Measurements from ENCODE around the gene GRID2. TPM values are rescaled to one million over a fixed set of nuclear protein-coding genes. Genes with fewer than 3 reads are reported as not detected.

GRID2 gene
- total RNA-seq, 1 donor from 2014 or later, result 1.3 TPM

GRCh38 chr4:93317057-93317456 is 1013.3 kb downstream of the GRID2 start:
- no peak for DNase-seq (ENCODE audit: low read depth, low spot score)
- Mint-ChIP-seq H3K4me3 (no peak overlapping the region), H3K36me3 (ENCODE audit: low read depth) (no peaks in the 10 kb centered on the region), H3K27me3 (ENCODE audit: low read depth) (no peaks in the 10 kb centered on the region), H3K27ac (ENCODE audit: unreplicated experiment) (no peak overlapping the region), H3K9me3 (no peaks in the 10 kb centered on the region), H3K4me1 (peaks cover 4% of the 10 kb centered on the region)
- TF ChIP-seq CTCF (conservative IDR thresholded peaks at IDR 0.05), result no peak

GRCh38 chr4:93317561-93317960 is 1013.8 kb downstream of the GRID2 start:
- Mint-ChIP-seq H3K36me3 (ENCODE audit: low read depth) (no peaks in the 10 kb centered on the region), H3K4me1 (peaks cover 4% of the 10 kb centered on the region), H3K27ac (ENCODE audit: unreplicated experiment) (no peak overlapping the region), H3K9me3 (no peaks in the 10 kb centered on the region), H3K4me3 (no peak overlapping the region), H3K27me3 (ENCODE audit: low read depth) (no peaks in the 10 kb centered on the region)
- DNase-seq (ENCODE audit: low read depth, low spot score), result no peak
- TF ChIP-seq CTCF (conservative IDR thresholded peaks at IDR 0.05), result no peak

- H3K9me3 Mint-ChIP-seq, result no peaks in the 10 kb centered on the region
- no peak overlapping the region for H3K27ac Mint-ChIP-seq (ENCODE audit: unreplicated experiment)
- no peak for DNase-seq (ENCODE audit: low read depth, low spot score)
- H3K4me1 Mint-ChIP-seq, result peaks cover 4% of the 10 kb centered on the region
- H3K27me3 Mint-ChIP-seq (ENCODE audit: low read depth), result no peaks in the 10 kb centered on the region
- no peak overlapping the region for H3K4me3 Mint-ChIP-seq
- TF ChIP-seq CTCF (conservative IDR thresholded peaks at IDR 0.05), result no peak
- H3K36me3 Mint-ChIP-seq (ENCODE audit: low read depth), result peaks cover 4% of the 10 kb centered on the region
These were observed 1015.3 kb downstream of the GRID2 start for GRCh38 chr4:93319041-93319440.

GRCh38 chr4:93320356-93320755 is 1016.6 kb downstream of the GRID2 start:
- Mint-ChIP-seq H3K4me3 (no peak overlapping the region), H3K36me3 (ENCODE audit: low read depth) (peaks cover 4% of the 10 kb centered on the region), H3K27ac (ENCODE audit: unreplicated experiment) (no peak overlapping the region), H3K27me3 (ENCODE audit: low read depth) (no peaks in the 10 kb centered on the region), H3K9me3 (no peaks in the 10 kb centered on the region), H3K4me1 (peaks cover 4% of the 10 kb centered on the region)
- DNase-seq (ENCODE audit: low read depth, low spot score), result no peak
- no peak for TF ChIP-seq CTCF (conservative IDR thresholded peaks at IDR 0.05)

- Mint-ChIP-seq H3K4me1 (peaks cover 6% of the 10 kb centered on the region), H3K9me3 (no peaks in the 10 kb centered on the region), H3K27me3 (ENCODE audit: low read depth) (no peaks in the 10 kb centered on the region), H3K36me3 (ENCODE audit: low read depth) (peaks cover 4% of the 10 kb centered on the region), H3K4me3 (no peak overlapping the region), H3K27ac (ENCODE audit: unreplicated experiment) (no peak overlapping the region)
- TF ChIP-seq CTCF (conservative IDR thresholded peaks at IDR 0.05), result no peak
- DNase-seq (ENCODE audit: low read depth, low spot score), result no peak
These were observed 1023.6 kb downstream of the GRID2 start for GRCh38 chr4:93327346-93327745.

GRCh38 chr4:93334003-93334402 is 1030.2 kb downstream of the GRID2 start:
- Mint-ChIP-seq H3K4me3 (no peak overlapping the region), H3K27me3 (ENCODE audit: low read depth) (no peaks in the 10 kb centered on the region), H3K36me3 (ENCODE audit: low read depth) (no peaks in the 10 kb centered on the region), H3K4me1 (peaks cover 3% of the 10 kb centered on the region), H3K9me3 (no peaks in the 10 kb centered on the region), H3K27ac (ENCODE audit: unreplicated experiment) (no peak overlapping the region)
- no peak for DNase-seq (ENCODE audit: low read depth, low spot score)
- no peak for TF ChIP-seq CTCF (conservative IDR thresholded peaks at IDR 0.05)

Data from neural crest cell (in vitro differentiated cells).